Measurements from ENCODE around the gene NELFB.
A peak's percentile ranks its signal among the peaks of the same experiment; 100 is the strongest.

NELFB gene

GRCh38 chr9:137223078-137223970 lies 31.8 kb upstream of the NELFB start:
- no peaks in the 10 kb centered on the region for H3K9me3 ChIP-seq
- H3K9ac ChIP-seq, result peak overlapping the region; percentile 94
- peaks cover 22% of the 10 kb centered on the region for H3K36me3 ChIP-seq
- H3K4me3 ChIP-seq, result peak overlapping the region; percentile 84
- H3K27ac ChIP-seq, result peak overlapping the region; percentile 91
- peak overlapping the region; percentile 100 for H3K4me2 ChIP-seq
- no peaks in the 10 kb centered on the region for H3K27me3 ChIP-seq
- H3K4me1 ChIP-seq, result peaks cover 45% of the 10 kb centered on the region
- peaks cover 8% of the 10 kb centered on the region; the same call in 1 of the 2 replicates for H4K20me1 ChIP-seq
- TF ChIP-seq Cebpa-rat (IDR thresholded peaks at IDR 0.05), result no peak

- Histone ChIP-seq H3K4me1 (peaks cover 59% of the 10 kb centered on the region), H3K4me3 (peak within 1 kb of the TSS; percentile 84), H3K4me2 (peak within 1 kb of the TSS; percentile 98), H3K27ac (peak within 1 kb of the TSS; percentile 91), H3K27me3 (no peaks in the 10 kb centered on the region), H3K9me3 (no peaks in the 10 kb centered on the region), H3K36me3 (peaks cover 7% of the 10 kb centered on the region), H3K9ac (peak within 1 kb of the TSS; percentile 94), H4K20me1 (peaks cover 5% of the 10 kb centered on the region; the same call in 1 of the 2 replicates)
- TF ChIP-seq Cebpa-rat (IDR thresholded peaks at IDR 0.05), result no peak
Measured at GRCh38 chr9:137224830-137225694, 30.1 kb upstream of the NELFB start, which contains the start of gene CYSRT1. Gene CYSRT1 (plus strand): TSS chr9:137225174. CDS start chr9:137225622, 448 bp downstream.

- Histone ChIP-seq H3K27ac (peak overlapping the region; percentile 13; the same call in 1 of the 2 replicates), H3K9ac (no peak overlapping the region), H4K20me1 (no peaks in the 10 kb centered on the region), H3K4me1 (peaks cover 66% of the 10 kb centered on the region), H3K9me3 (no peaks in the 10 kb centered on the region), H3K4me3 (no peak overlapping the region), H3K27me3 (no peaks in the 10 kb centered on the region), H3K36me3 (no peaks in the 10 kb centered on the region), H3K4me2 (peak overlapping the region; percentile 98)
- TF ChIP-seq Cebpa-rat (IDR thresholded peaks at IDR 0.05), result no peak
Measured at GRCh38 chr9:137225699-137226331, 29.3 kb upstream of the NELFB start.

GRCh38 chr9:137226338-137227053 lies 28.6 kb upstream of the NELFB start:
- no peak overlapping the region for H3K27ac ChIP-seq
- no peaks in the 10 kb centered on the region for H3K36me3 ChIP-seq
- TF ChIP-seq Cebpa-rat (IDR thresholded peaks at IDR 0.05), result no peak
- no peaks in the 10 kb centered on the region for H4K20me1 ChIP-seq
- no peak overlapping the region for H3K4me3 ChIP-seq
- H3K27me3 ChIP-seq, result no peaks in the 10 kb centered on the region
- H3K4me2 ChIP-seq, result no peak overlapping the region
- H3K4me1 ChIP-seq, result peaks cover 71% of the 10 kb centered on the region
- H3K9ac ChIP-seq, result no peak overlapping the region
- no peaks in the 10 kb centered on the region for H3K9me3 ChIP-seq

- H3K4me2 ChIP-seq, result peak within 1 kb of the TSS; percentile 83
- no peaks in the 10 kb centered on the region for H4K20me1 ChIP-seq
- 0 out of 2 replicates have a peak within 1 kb of the TSS, but pooled peaks have one; percentile 26 for H3K27ac ChIP-seq
- peaks cover 78% of the 10 kb centered on the region for H3K4me1 ChIP-seq
- H3K27me3 ChIP-seq, result no peaks in the 10 kb centered on the region
- H3K36me3 ChIP-seq, result no peaks in the 10 kb centered on the region
- no peaks in the 10 kb centered on the region for H3K9me3 ChIP-seq
- no peak within 1 kb of the TSS for H3K9ac ChIP-seq
- H3K4me3 ChIP-seq, result no peak within 1 kb of the TSS
- TF ChIP-seq Cebpa-rat (IDR thresholded peaks at IDR 0.05), result no peak
Measured at GRCh38 chr9:137227054-137227852, 27.9 kb upstream of the NELFB start, which contains the start of gene RNF224. Gene RNF224 (plus strand): TSS chr9:137227502. CDS start chr9:137228336, 834 bp downstream.

- H3K4me1 ChIP-seq, result peaks cover 76% of the 10 kb centered on the region
- no peaks in the 10 kb centered on the region for H4K20me1 ChIP-seq
- no peaks in the 10 kb centered on the region for H3K27me3 ChIP-seq
- H3K4me3 ChIP-seq, result no peak overlapping the region
- H3K27ac ChIP-seq, result no peak overlapping the region
- no peak for TF ChIP-seq Cebpa-rat (IDR thresholded peaks at IDR 0.05)
- no peak overlapping the region for H3K9ac ChIP-seq
- no peaks in the 10 kb centered on the region for H3K9me3 ChIP-seq
- no peaks in the 10 kb centered on the region for H3K36me3 ChIP-seq
- H3K4me2 ChIP-seq, result peak overlapping the region; percentile 83
Measured at GRCh38 chr9:137227853-137228505, 27.1 kb upstream of the NELFB start.

- no peak for TF ChIP-seq Cebpa-rat (IDR thresholded peaks at IDR 0.05)
- H3K4me2 ChIP-seq, result peak overlapping the region; percentile 83
- H3K36me3 ChIP-seq, result no peaks in the 10 kb centered on the region
- no peaks in the 10 kb centered on the region for H4K20me1 ChIP-seq
- H3K4me3 ChIP-seq, result no peak overlapping the region
- H3K27me3 ChIP-seq, result no peaks in the 10 kb centered on the region
- no peak overlapping the region for H3K9ac ChIP-seq
- H3K27ac ChIP-seq, result 0 out of 2 replicates have a peak overlapping the region, but pooled peaks have one; percentile 50
- peaks cover 74% of the 10 kb centered on the region for H3K4me1 ChIP-seq
- no peaks in the 10 kb centered on the region for H3K9me3 ChIP-seq
Measured at GRCh38 chr9:137228506-137228967, 26.6 kb upstream of the NELFB start.

Data from BLaER1 (cell line).